H9 (cell line): ENCODE measurements around the gene LRRC26. TPM values are rescaled to one million over a fixed set of nuclear protein-coding genes. Genes with fewer than 3 reads are reported as not detected.

Experiments used
- DNase-seq: peaks from one replicate; pipeline ENCODE4 v3.0.0-alpha.2; 2017
- H2AFZ ChIP-seq: one replicate; pipeline ENCODE4 v1.6.1; 2013; ENCODE audit warnings: mild to moderate bottlenecking, low read length, control low read depth, moderate library complexity
- H2AK5ac ChIP-seq: 2 replicates; pipeline ENCODE4 v1.6.1; 2013; ENCODE audit warnings: low read length, control low read depth, mixed read lengths; ENCODE audit not compliant: insufficient read length
- H2BK120ac ChIP-seq: one replicate; pipeline ENCODE4 v1.6.1; 2013; ENCODE audit warnings: low read depth, mild to moderate bottlenecking, low read length, control low read depth, inconsistent platforms; ENCODE audit not compliant: poor library complexity, severe bottlenecking
- H2BK12ac ChIP-seq: 2 replicates; pipeline ENCODE4 v1.6.1; 2013; ENCODE audit warnings: low read length, control low read depth, mixed read lengths, low read depth; ENCODE audit not compliant: insufficient read length
- H2BK15ac ChIP-seq: 2 replicates; pipeline ENCODE4 v1.6.1; 2013; ENCODE audit warnings: low read depth, low read length, control low read depth
- H2BK20ac ChIP-seq: one replicate; pipeline ENCODE4 v1.6.1; 2013; ENCODE audit warnings: low read depth, mild to moderate bottlenecking, low read length, control low read depth, inconsistent platforms; ENCODE audit not compliant: poor library complexity, severe bottlenecking
- H2BK5ac ChIP-seq: 2 replicates; pipeline ENCODE4 v1.6.1; 2013; ENCODE audit warnings: low read length, control low read depth, mixed read lengths; ENCODE audit not compliant: insufficient read length
- H3K14ac ChIP-seq: 2 replicates; pipeline ENCODE4 v1.6.1; 2013; ENCODE audit warnings: low read length, control low read depth; ENCODE audit not compliant: insufficient read depth
- H3K18ac ChIP-seq: 2 replicates; pipeline ENCODE4 v1.6.1; 2013; ENCODE audit warnings: low read depth, mild to moderate bottlenecking, mixed read lengths, low read length, control low read depth; ENCODE audit not compliant: insufficient read length
- H3K23ac ChIP-seq: 2 replicates; pipeline ENCODE4 v1.6.1; 2013; ENCODE audit warnings: low read length, control low read depth, mixed read lengths, low read depth; ENCODE audit not compliant: insufficient read length
- H3K23me2 ChIP-seq: 2 replicates; pipeline ENCODE4 v1.6.1; 2013; ENCODE audit warnings: low read depth, mild to moderate bottlenecking, mixed read lengths, low read length, control low read depth; ENCODE audit not compliant: insufficient read length, poor library complexity, severe bottlenecking
- H3K27ac ChIP-seq: 2 replicates; pipeline ENCODE4 v1.5.1; 2013; ENCODE audit warnings: low read length, control low read depth, mixed read lengths, low read depth; ENCODE audit not compliant: insufficient read length
- H3K27me3 ChIP-seq: 2 replicates; pipeline ENCODE4 v1.6.1; 2013; ENCODE audit warnings: low read length, control low read depth, inconsistent platforms; ENCODE audit not compliant: insufficient read depth
- H3K4ac ChIP-seq: 2 replicates; pipeline ENCODE4 v1.6.1; 2013; ENCODE audit warnings: low read depth, mild to moderate bottlenecking, control low read depth, inconsistent platforms, low read length, moderate library complexity
- H3K4me1 ChIP-seq: 2 replicates; pipeline ENCODE4 v1.6.1; 2013; ENCODE audit warnings: low read length, control low read depth, inconsistent platforms; ENCODE audit not compliant: insufficient read depth
- H3K4me2 ChIP-seq: 2 replicates; pipeline ENCODE4 v1.6.1; 2013; ENCODE audit warnings: low read length, control low read depth, mixed read lengths; ENCODE audit not compliant: insufficient read length, insufficient read depth
- H3K56ac ChIP-seq: 2 replicates; pipeline ENCODE4 v1.6.1; 2013; ENCODE audit warnings: low read depth, mild to moderate bottlenecking, mixed read lengths, low read length, control low read depth; ENCODE audit not compliant: insufficient read length
- H3K79me1 ChIP-seq: 2 replicates; pipeline ENCODE4 v1.6.1; 2013; ENCODE audit warnings: low read depth, mild to moderate bottlenecking, moderate library complexity, low read length, control low read depth, inconsistent platforms; ENCODE audit not compliant: insufficient read depth, poor library complexity, severe bottlenecking
- H3K79me2 ChIP-seq: 2 replicates; pipeline ENCODE4 v1.6.1; 2013; ENCODE audit warnings: low read length, control low read depth, inconsistent platforms; ENCODE audit not compliant: insufficient read depth
- H3K9ac ChIP-seq: 2 replicates; pipeline ENCODE4 v1.6.1; 2013; ENCODE audit warnings: low read length, control low read depth, mixed read lengths; ENCODE audit not compliant: insufficient read length; ENCODE audit errors: extremely low read depth
- H3K9me3 ChIP-seq: one replicate; pipeline ENCODE4 v1.6.1; 2013; ENCODE audit warnings: low read depth, low read length, inconsistent platforms; ENCODE audit not compliant: control insufficient read depth
- H3T11ph ChIP-seq: one replicate; pipeline ENCODE4 v1.6.1; 2013; ENCODE audit warnings: mild to moderate bottlenecking, low read length, control low read depth, inconsistent platforms
- H4K20me1 ChIP-seq: one replicate; pipeline ENCODE4 v1.6.1; 2013; ENCODE audit not compliant: control insufficient read depth, insufficient read length, insufficient read depth
- H4K5ac ChIP-seq: 2 replicates; pipeline ENCODE4 v1.6.1; 2013; ENCODE audit warnings: low read depth, mild to moderate bottlenecking, mixed read lengths, low read length, control low read depth; ENCODE audit not compliant: insufficient read length
- H4K8ac ChIP-seq: replicated peaks from 2 replicates; pipeline ENCODE4 v1.6.1; 2013; ENCODE audit warnings: low read length, control low read depth, mixed read lengths, low read depth; ENCODE audit not compliant: insufficient read length
- H4K91ac ChIP-seq: 2 replicates; pipeline ENCODE4 v1.6.1; 2013; ENCODE audit warnings: low read depth, mild to moderate bottlenecking, moderate library complexity, mixed read lengths, low read length, control low read depth; ENCODE audit not compliant: insufficient read length
- H3K27ac Mint-ChIP-seq, 3 experiments: 2 replicates in 2 of 3; 3 replicates in 1 of 3; pipeline ENCODE4 v1.8.0; 2020 to 2021; ENCODE audit warnings: mixed read lengths in 3 of 3, mild to moderate bottlenecking in 1 of 3, moderate library complexity in 1 of 3
- H3K27me3 Mint-ChIP-seq: 2 replicates; pipeline ENCODE4 v1.8.0; 2021; ENCODE audit warnings: low read depth, mild to moderate bottlenecking, moderate library complexity, mixed read lengths
- H3K36me3 Mint-ChIP-seq, 3 experiments: 2 replicates in 2 of 3; 3 replicates in 1 of 3; pipeline ENCODE4 v1.8.0; 2020 to 2021; ENCODE audit warnings: low read depth in 3 of 3, mixed read lengths in 3 of 3; ENCODE audit not compliant: insufficient read depth in 1 of 3
- H3K4me1 Mint-ChIP-seq, 2 experiments: 2 replicates each; pipeline ENCODE4 v1.8.0; 2020; ENCODE audit warnings: mixed read lengths in 2 of 2
- H3K4me3 Mint-ChIP-seq, 2 experiments: 2 replicates in 1 of 2; 3 replicates in 1 of 2; pipeline ENCODE4 v1.8.0; 2020 to 2021; ENCODE audit warnings: mild to moderate bottlenecking in 2 of 2, mixed read lengths in 2 of 2, moderate library complexity in 1 of 2
- H3K9me3 Mint-ChIP-seq, 2 experiments: 2 replicates in 1 of 2; 3 replicates in 1 of 2; pipeline ENCODE4 v1.8.0; 2020; ENCODE audit warnings: mild to moderate bottlenecking in 2 of 2, mixed read lengths in 2 of 2, moderate library complexity in 1 of 2
- WGBS: extraction: QIAGEN DNeasy Blood & Tissue Kit; methylation state at CpG from one replicate; pipeline ENCODE4 v1.1.7; 2013; ENCODE audit warnings: missing lambda C conversion rate, low lambda C conversion rate, mixed read lengths; ENCODE audit not compliant: insufficient read length; ENCODE audit errors: extremely low coverage; 5-methylcytosine and 5-hydroxymethylcytosine counted together
- total RNA-seq: library from RNA; stranded (reverse); gene quantifications from 2 replicates; pipeline ENCODE4 v1.2.1, GENCODE V29; 2021
- TF ChIP-seq, protein P1 (sequence below): fragments of 200-600 bp; sonication (generic); conservative IDR thresholded peaks from 3 replicates; pipeline ENCODE4 v1.8.0; 2021; ENCODE audit warnings: antibody characterized with exemption, mild to moderate bottlenecking

Gene LRRC26
- total RNA-seq, 1 experiment from 2014 or later, result 0.96 TPM

DNA sequence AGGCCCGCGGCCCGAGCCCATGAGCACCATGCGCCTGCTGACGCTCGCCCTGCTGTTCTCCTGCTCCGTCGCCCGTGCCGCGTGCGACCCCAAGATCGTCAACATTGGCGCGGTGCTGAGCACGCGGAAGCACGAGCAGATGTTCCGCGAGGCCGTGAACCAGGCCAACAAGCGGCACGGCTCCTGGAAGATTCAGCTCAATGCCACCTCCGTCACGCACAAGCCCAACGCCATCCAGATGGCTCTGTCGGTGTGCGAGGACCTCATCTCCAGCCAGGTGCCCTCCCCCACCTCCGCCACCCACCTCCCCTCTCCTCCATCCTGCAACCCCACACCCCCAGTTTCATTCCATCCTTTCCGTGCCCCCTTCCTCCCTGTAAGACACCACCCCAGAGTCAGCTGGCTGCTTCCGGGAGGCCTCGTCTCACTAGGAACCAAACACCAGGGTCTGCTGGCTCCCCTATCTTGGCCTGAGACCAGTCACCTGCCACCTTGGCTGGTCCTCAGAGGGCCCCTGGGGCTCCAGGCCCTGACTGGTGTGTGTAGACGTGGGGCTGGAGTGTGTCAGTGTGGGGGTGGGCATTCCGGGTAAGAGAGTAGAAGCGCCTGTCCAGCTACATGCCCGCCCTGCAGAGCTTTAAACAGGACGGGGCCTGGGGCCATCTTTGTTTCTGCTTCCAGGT lies 30.2 kb downstream of the LRRC26 start:
- Histone ChIP-seq H3K4me2 (no peak overlapping the region), H3K4me1 (no peaks in the 10 kb centered on the region)
- TF ChIP-seq, protein P1, sequence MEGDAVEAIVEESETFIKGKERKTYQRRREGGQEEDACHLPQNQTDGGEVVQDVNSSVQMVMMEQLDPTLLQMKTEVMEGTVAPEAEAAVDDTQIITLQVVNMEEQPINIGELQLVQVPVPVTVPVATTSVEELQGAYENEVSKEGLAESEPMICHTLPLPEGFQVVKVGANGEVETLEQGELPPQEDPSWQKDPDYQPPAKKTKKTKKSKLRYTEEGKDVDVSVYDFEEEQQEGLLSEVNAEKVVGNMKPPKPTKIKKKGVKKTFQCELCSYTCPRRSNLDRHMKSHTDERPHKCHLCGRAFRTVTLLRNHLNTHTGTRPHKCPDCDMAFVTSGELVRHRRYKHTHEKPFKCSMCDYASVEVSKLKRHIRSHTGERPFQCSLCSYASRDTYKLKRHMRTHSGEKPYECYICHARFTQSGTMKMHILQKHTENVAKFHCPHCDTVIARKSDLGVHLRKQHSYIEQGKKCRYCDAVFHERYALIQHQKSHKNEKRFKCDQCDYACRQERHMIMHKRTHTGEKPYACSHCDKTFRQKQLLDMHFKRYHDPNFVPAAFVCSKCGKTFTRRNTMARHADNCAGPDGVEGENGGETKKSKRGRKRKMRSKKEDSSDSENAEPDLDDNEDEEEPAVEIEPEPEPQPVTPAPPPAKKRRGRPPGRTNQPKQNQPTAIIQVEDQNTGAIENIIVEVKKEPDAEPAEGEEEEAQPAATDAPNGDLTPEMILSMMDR, result no peak

More for the DNA sequence above, 30.2 kb downstream of the LRRC26 start:
- Histone ChIP-seq H3K79me2 (no peaks in the 10 kb centered on the region), H2AK5ac (no peak overlapping the region), H3T11ph (no peak overlapping the region), H3K9me3 (no peaks in the 10 kb centered on the region), H2BK120ac (no peak overlapping the region), H4K20me1 (peaks cover 2% of the 10 kb centered on the region), H4K91ac (no peak overlapping the region), H3K4ac (no peak overlapping the region), H3K14ac (no peak overlapping the region), H2BK15ac (no peak overlapping the region), H3K18ac (no peak overlapping the region), H3K27me3 (peaks cover 29% of the 10 kb centered on the region; the same call in 1 of the 2 replicates), H3K23me2 (no peaks in the 10 kb centered on the region), H3K9ac (no peak overlapping the region), H3K27ac (no peak overlapping the region), H2BK12ac (no peak overlapping the region), H3K23ac (no peak overlapping the region), H2BK5ac (no peak overlapping the region), H2AFZ (no peak overlapping the region), H4K5ac (no peak overlapping the region), H3K79me1 (no peaks in the 10 kb centered on the region), H3K56ac (no peak overlapping the region), H4K8ac (no peak overlapping the region), H2BK20ac (no peak overlapping the region)
- WGBS, result no CpG with 5 or more reads among the region's 37 CpGs
- Mint-ChIP-seq H3K4me3 (peak overlapping the region in 1 of 2 experiments; percentile 74; a peak in 3 of 5 replicates), H3K27me3 (peaks cover 92% of the 10 kb centered on the region), H3K9me3 (no peaks in the 10 kb centered on the region; a peak in 2 of 5 replicates), H3K36me3 (no peaks in the 10 kb centered on the region), H3K27ac (peak overlapping the region in 1 of 3 experiments; percentile 20; a peak in 1 of 7 replicates), H3K4me1 (peaks cover 0 to 12% of the 10 kb centered on the region in 2 experiments; a peak in 2 of 4 replicates)
- no peak for DNase-seq
